Limb (tissue), 2 donors: ENCODE measurements around the gene MYO16.
A peak's percentile ranks its signal among the peaks of the same experiment; 100 is the strongest.
"Not testable (repeated sequence)": the region's sequence is repeated elsewhere in the genome, so short reads cannot be mapped to it uniquely, and the experiment has no call there.

Experiments
- DNase-seq, 2 donors: peaks; one replicate each; pipeline ENCODE4 v3.0.0-alpha.2; 2016; ENCODE audit errors: extremely low spot score in 2 of 2

Gene MYO16

GRCh38 chr13:108878732-108879131, 249.3 kb downstream of the MYO16 start:
- DNase-seq = no peak

- DNase-seq = no peak
Measured at GRCh38 chr13:108889324-108889984, 260.0 kb downstream of the MYO16 start.

- DNase-seq = peak in 1 of 2 donors; percentile 41
Measured at GRCh38 chr13:108895220-108895704, 265.9 kb downstream of the MYO16 start.

- no peak for DNase-seq
Measured at GRCh38 chr13:108897955-108898354, 268.5 kb downstream of the MYO16 start.

- DNase-seq = no peak
Measured at GRCh38 chr13:108902405-108903155, 273.2 kb downstream of the MYO16 start.

DNA sequence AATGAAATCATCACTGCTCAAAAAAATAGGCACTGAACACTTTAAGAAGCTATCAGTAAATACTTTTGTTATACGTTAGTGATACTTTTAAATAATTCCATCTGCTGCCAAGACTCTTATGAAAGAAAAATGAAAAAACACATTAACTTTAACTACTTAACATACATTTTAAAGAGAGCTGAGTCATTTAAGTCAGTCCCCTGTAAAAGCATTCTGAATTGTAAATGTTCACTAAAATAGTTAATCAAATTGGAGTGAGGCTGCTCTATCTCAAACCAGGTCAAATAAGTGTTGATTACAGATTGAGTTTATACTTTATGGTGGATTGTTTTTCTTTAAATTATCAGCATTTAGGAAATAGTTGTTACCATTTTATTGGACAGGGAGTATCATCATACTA, 274.2 kb downstream of the MYO16 start:
- DNase-seq = no peak

GRCh38 chr13:108911807-108912206, 282.4 kb downstream of the MYO16 start:
- DNase-seq = no peak

DNA sequence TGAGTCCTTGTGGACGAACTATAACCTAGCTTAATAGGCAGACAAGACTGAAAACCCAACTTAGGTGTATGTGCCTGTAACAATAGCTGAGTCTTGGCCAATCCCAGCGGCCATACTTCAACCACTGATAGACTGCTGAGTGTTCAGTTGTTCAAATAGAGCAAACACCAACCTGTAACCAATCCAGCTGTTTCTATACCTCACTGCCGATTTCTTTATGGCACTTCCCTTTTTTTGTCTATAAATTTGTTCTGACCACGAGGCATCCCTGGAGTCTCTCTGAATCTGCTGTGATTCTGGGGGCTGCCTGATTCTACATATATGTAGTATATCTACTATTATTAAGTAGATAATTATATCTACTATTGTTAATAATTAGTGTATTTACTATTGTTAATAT, 284.3 kb downstream of the MYO16 start:
- not testable (repeated sequence) for DNase-seq

- DNase-seq = peak in 1 of 2 donors; percentile 45
Measured at GRCh38 chr13:108915095-108915633, 285.8 kb downstream of the MYO16 start.

- DNase-seq = peak; percentile 15 to 58
Measured at GRCh38 chr13:108915634-108916512, 286.5 kb downstream of the MYO16 start.

- peak in 1 of 2 donors; percentile 7 for DNase-seq
Measured at GRCh38 chr13:108917581-108917980, 288.2 kb downstream of the MYO16 start.

- DNase-seq = no peak
Measured at GRCh38 chr13:108919036-108919907, 289.9 kb downstream of the MYO16 start.

- DNase-seq = no peak
Measured at GRCh38 chr13:108920137-108920536, 290.7 kb downstream of the MYO16 start.

DNA sequence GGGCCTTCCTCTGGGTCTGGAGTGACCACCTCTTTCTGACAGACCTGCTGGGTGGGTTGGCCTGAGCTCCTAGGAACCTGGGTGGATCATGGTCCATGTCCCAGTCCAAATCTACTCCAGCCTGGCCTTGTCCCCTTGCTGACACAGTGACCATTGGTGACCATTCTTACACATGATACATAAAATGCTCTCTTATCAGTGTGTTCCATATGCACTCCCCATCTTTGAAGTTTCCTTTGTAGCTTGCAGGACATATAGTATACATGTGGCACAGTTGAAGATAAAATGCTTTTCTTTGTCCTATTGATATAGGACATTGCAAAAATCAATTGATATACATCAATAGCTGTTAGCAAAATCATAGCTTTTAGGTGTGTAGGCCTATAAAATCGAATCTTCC, 291.8 kb downstream of the MYO16 start:
- DNase-seq = no peak

- no peak for DNase-seq
Measured at GRCh38 chr13:108922108-108922507, 292.7 kb downstream of the MYO16 start.

DNA sequence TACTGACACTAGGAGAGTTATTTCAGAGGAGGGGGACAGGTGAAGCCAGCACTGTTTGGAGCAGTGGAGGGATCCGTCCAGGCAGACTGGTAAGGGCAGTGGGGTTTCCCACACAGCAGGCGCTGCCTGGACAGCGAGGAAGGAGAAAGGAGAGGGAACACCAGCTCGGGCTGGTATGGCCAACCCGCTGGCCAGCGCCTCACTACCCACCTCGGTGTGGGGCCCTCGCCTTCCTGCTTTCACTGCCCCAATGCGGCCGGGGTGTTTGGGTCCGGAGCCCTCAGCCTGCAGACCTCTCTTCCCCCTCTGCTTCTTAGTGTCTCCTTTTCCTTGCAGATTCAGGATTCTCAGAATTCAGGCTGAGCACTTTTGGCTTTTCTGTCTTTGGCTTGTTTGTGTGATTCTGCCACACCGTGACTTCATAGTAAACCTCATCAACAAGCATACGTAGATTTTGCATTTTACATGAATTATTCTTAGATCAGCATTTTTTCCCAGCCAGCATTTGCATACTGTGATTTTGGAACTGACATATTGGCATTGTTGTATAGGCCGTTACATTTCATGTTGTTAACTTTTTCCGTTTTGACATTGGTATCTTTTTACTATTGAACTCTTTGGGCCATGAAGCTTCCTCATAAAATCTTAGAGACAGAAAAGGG, 294.1 kb downstream of the MYO16 start:
- DNase-seq = no peak

DNA sequence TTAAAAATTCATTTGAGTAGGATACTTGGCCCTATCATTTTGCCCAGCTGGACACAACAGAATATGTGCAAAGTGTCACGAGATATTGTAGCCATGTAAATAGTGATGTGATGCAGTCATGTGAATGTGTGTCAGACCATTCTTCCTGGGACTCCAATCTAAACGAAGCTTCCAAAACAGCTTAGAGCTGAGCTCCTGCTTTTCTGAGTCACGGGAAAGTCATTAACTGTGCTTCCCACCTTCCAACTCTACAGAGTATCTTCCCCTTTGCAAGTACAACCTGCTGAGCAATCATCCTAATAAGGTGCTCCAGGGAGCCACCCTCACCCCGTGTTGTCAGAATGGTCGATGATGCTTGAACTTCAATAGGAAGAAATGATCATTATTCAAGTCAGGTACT, 294.7 kb downstream of the MYO16 start:
- DNase-seq = no peak

DNA sequence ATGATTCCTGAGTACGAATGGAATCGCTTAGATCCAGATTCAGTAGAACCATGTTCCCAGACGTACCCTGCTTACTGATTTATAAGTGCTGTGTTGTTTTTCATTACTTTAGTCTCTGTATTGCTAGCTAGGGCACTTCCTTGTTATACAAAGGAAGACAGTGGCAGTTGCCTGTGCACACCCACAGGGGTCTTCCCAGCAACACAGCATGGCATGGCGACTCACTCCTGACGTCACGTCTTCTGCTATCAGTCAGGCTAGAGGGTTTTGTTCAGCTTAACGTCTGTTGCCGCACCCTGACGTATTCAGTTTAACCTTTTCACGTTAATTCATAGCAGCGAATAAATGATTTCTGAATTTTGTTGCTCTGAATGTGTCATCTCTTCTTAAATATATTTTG, 295.1 kb downstream of the MYO16 start:
- no peak for DNase-seq

DNA sequence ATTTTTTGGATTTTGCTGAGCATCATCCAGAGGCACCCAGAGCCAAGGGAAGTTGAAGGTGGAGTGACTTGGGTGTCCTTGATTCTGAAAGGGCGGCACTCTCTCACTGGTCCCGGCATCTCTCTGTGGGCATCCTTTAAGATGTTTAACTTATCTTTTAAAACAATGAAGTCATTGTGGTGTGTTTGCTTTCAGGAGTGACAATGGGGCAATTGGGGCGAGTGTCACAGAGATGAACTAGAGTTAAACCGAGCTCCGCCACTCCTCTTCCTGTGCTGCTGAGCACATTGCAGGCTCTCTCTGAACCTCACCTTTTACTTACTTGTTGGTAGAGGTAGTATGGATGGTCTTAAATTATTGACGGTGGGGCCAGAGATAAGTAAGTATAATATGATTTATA, 295.7 kb downstream of the MYO16 start:
- no peak for DNase-seq

DNA sequence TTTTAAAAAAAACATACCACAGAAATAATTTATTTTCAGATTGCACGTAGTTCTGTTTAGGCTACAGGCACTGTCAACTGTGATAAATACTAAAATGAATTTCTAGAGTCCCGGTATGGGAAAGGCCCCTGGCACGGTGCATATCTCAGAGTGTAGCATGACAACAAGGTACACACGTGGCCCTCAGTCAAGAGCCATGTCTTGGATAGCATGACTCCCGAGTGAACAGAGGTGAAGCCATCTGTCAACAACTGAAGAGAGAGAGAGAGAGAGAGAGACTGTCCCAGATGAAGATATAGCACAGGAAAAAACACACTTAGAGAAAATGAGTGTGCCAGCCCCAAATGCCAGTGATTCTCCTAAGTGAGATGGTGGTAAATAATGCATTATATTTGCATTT, 297.5 kb downstream of the MYO16 start:
- no peak for DNase-seq
